Gastrocnemius medialis (tissue), 4 donors: Measurements from ENCODE around the gene LRWD1. TPM values are rescaled to one million over a fixed set of nuclear protein-coding genes. Genes with fewer than 3 reads are reported as not detected.
A peak's percentile ranks its signal among the peaks of the same experiment; 100 is the strongest.
"Not testable (repeated sequence)": the region's sequence is repeated elsewhere in the genome, so short reads cannot be mapped to it uniquely, and the experiment has no call there.

ENCODE experiments used
- ATAC-seq, 2 donors: fragments of 150-250 bp; one replicate each; pipeline ENCODE4 v1.9.1; 2016
- DNase-seq, 2 donors: peaks; one replicate each; pipeline ENCODE4 v3.0.0-alpha.2; 2019
- H3K27ac ChIP-seq, 4 donors: fragments of 200-600 bp; sonication (generic); 1 replicate in 1 of 4; 2 replicates in 3 of 4; pipeline ENCODE4 v1.5.1; 2016 to 2018; ENCODE audit warnings: mild to moderate bottlenecking in 2 of 4, moderate library complexity in 1 of 4
- H3K27me3 ChIP-seq, 3 donors: fragments of 200-600 bp; sonication (generic) in 2 of 3; 1 replicate in 1 of 3; 2 replicates in 2 of 3; pipeline versions ENCODE4 v1.5.1 to v1.6.0; 2016 to 2019; ENCODE audit warnings: mild to moderate bottlenecking in 1 of 3, moderate library complexity in 1 of 3
- H3K36me3 ChIP-seq, 2 donors: fragments of 200-600 bp; sonication (generic) in 1 of 2; one replicate each; pipeline ENCODE4 v1.5.1; 2017 to 2018
- H3K4me1 ChIP-seq, 2 donors: fragments of 200-600 bp; sonication (generic) in 1 of 2; one replicate each; pipeline ENCODE4 v1.5.1; 2016 to 2017; ENCODE audit warnings: mild to moderate bottlenecking in 2 of 2
- H3K4me3 ChIP-seq, 4 donors: fragments of 200-600 bp; sonication (generic) in 3 of 4; 1 replicate in 1 of 4; 2 replicates in 3 of 4; pipeline ENCODE4 v1.5.1; 2016 to 2019; ENCODE audit warnings: mild to moderate bottlenecking in 2 of 4
- H3K9me3 ChIP-seq, 3 donors: fragments of 200-600 bp; sonication (generic) in 2 of 3; 1 replicate in 1 of 3; 2 replicates in 2 of 3; pipeline ENCODE4 v1.5.1; 2016 to 2019
- POLR2A ChIP-seq, 2 donors: fragments of 450-650 bp; IDR thresholded peaks; one replicate each; pipeline ENCODE4 v1.6.1; 2017; ENCODE audit warnings: antibody characterized with exemption in 2 of 2, mild to moderate bottlenecking in 2 of 2, moderate library complexity in 2 of 2
- in situ Hi-C, 4 donors: fragments of 200-750 bp; cut with MboI; loops; one replicate each; pipeline versions ENCODE4 v1.15.0 to v1.8.0; 2017; ENCODE audit warnings: low sequenced_read_pairs in 4 of 4
- intact Hi-C: fragments of 100-400 bp; cut with DNase I; formaldehyde crosslinking; loops from one replicate; pipeline ENCODE4 v1.15.1; 2023; ENCODE audit warnings: low total_unique reads
- total RNA-seq, 4 donors: library from RNA; depleted of rRNA; stranded (reverse); fragments of >200 nt; gene quantifications; one replicate each; pipeline versions ENCODE4 v1.1.0 to v1.2.3, GENCODE V29; 2016
- TF ChIP-seq, protein P1 (sequence below), 5 experiments: fragments of 450-650 bp in 3 of 5; fragments of 200-600 bp in 2 of 5; sonication (generic) in 2 of 5; IDR thresholded peaks in 4 of 5; conservative IDR thresholded peaks in 1 of 5; 1 replicate in 4 of 5; 2 replicates in 1 of 5; pipeline ENCODE4 v1.5.1; 2016 to 2019; ENCODE audit warnings: antibody characterized with exemption in 5 of 5, mild to moderate bottlenecking in 3 of 5, moderate library complexity in 3 of 5

Gene LRWD1
- total RNA-seq, 4 donors from 2014 or later = 7.5 to 24.5 (median 18.0) TPM

DNA sequence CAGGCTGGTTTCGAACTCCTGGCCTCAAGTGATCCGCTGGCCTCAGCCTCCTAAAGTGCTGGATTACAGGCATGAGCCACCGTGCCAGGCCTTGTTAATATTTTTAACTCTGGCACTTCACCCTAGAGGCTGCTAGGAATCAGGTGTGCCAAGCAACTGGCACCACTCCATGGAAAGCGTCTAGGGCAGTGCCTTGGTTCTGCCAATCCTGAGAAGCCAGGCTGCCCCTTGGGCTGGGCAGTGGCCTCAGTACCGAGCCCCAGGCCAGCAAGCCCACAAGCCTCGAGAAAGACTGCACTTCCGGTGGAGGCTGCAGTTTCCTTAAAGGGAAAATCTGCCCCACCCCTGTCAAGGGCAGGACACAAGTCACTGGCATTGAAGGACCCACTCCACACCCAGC, 11.5 kb upstream of the LRWD1 start:
- TF ChIP-seq, protein P1, sequence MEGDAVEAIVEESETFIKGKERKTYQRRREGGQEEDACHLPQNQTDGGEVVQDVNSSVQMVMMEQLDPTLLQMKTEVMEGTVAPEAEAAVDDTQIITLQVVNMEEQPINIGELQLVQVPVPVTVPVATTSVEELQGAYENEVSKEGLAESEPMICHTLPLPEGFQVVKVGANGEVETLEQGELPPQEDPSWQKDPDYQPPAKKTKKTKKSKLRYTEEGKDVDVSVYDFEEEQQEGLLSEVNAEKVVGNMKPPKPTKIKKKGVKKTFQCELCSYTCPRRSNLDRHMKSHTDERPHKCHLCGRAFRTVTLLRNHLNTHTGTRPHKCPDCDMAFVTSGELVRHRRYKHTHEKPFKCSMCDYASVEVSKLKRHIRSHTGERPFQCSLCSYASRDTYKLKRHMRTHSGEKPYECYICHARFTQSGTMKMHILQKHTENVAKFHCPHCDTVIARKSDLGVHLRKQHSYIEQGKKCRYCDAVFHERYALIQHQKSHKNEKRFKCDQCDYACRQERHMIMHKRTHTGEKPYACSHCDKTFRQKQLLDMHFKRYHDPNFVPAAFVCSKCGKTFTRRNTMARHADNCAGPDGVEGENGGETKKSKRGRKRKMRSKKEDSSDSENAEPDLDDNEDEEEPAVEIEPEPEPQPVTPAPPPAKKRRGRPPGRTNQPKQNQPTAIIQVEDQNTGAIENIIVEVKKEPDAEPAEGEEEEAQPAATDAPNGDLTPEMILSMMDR (IDR thresholded peaks at IDR 0.05 in 4 of 5, conservative IDR thresholded peaks at IDR 0.05 in 1 of 5) = no peak
- no peak for TF ChIP-seq POLR2A (IDR thresholded peaks at IDR 0.05)
- in situ Hi-C loops (no loop called here), intact Hi-C loops (no loop called here)
- H3K4me3 ChIP-seq = no peak overlapping the region
- H3K36me3 ChIP-seq = peaks cover 0 to 30% of the 10 kb centered on the region in 2 donors
- ATAC-seq (peak; percentile 47 to 60), DNase-seq (peak in 1 of 2 donors; percentile 52)
- no peaks in the 10 kb centered on the region for H3K9me3 ChIP-seq
- H3K4me1 ChIP-seq = no peaks in the 10 kb centered on the region
- peak overlapping the region in 2 of 4 donors; percentile 34 to 60 for H3K27ac ChIP-seq
- no peaks in the 10 kb centered on the region for H3K27me3 ChIP-seq

DNA sequence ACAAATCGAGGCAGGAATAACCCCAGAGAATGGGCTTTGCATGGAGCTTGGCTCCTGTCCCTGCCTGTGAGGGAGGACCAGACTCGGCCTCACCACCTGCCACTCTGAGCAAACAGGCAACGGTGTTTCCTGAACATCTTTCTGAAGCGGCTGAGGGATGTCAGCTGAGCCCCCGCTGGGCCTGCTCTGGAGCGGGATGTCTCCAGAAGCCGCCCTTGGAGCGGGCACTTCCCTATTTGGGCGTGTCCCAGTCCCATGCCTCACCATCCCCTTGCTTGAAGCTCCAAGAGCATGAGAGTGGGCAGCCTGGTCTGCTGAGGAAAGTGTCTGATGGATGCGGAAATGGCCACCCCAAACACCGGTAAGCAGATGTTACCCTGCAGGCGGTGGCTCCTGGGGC, 10.3 kb upstream of the LRWD1 start:
- ATAC-seq (no peak), DNase-seq (no peak)
- Histone ChIP-seq H3K4me1 (no peaks in the 10 kb centered on the region), H3K4me3 (no peak overlapping the region), H3K27me3 (no peaks in the 10 kb centered on the region), H3K9me3 (no peaks in the 10 kb centered on the region), H3K36me3 (peaks cover 0 to 41% of the 10 kb centered on the region in 2 donors), H3K27ac (no peak overlapping the region)
- intact Hi-C loops (no loop called here), in situ Hi-C loops (no loop called here)
- TF ChIP-seq POLR2A (IDR thresholded peaks at IDR 0.05) = no peak
- TF ChIP-seq, protein P1 (IDR thresholded peaks at IDR 0.05 in 4 of 5, conservative IDR thresholded peaks at IDR 0.05 in 1 of 5) = no peak

DNA sequence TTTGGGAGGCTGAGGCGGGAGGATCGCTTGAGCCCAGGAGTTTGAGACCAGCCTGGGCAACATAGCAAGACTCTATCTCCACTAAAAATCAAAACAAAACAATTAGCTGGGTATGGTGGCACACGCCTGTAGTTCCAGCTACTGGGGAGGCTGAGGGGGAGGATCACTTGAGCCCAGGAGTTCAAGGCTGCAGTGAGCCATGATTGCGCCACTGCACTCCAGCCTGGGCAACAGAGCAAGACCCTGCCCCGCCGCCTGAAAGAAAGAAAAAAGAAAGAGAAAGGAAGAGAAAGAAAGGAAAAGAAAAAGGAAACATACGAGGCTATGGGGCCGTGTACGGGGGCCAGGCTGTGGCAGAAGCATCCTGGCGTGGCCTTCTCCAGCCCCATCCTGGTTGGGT, 9.9 kb upstream of the LRWD1 start:
- intact Hi-C loops = not testable (repeated sequence)

DNA sequence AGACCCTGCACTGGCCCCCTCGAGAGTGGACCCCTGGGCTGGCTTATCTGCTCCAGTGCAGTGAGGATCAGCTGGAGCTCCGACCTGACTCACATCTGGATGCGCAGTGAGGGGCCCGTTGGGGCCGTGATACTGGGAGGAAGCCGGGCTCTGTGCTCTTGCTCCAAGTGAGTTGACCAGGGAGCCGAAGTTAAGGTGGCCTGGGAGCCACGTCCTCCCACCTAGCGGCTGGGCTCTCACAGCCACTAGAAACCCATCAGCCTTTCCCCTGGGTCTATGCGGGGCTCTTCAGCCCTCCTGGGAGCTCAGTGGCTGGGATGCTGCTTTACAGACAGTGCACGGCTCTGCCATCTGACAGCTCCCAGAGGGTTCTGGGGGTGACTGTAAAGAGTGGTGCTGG, 9.2 kb upstream of the LRWD1 start:
- no peak for ATAC-seq
- H3K4me1 ChIP-seq = no peaks in the 10 kb centered on the region
- no peak overlapping the region for H3K4me3 ChIP-seq
- in situ Hi-C loops = no loop called here
- no peak for DNase-seq
- no peak overlapping the region for H3K27ac ChIP-seq
- TF ChIP-seq, protein P1 (IDR thresholded peaks at IDR 0.05 in 4 of 5, conservative IDR thresholded peaks at IDR 0.05 in 1 of 5) = no peak
- TF ChIP-seq POLR2A (IDR thresholded peaks at IDR 0.05) = no peak
- intact Hi-C loops = no loop called here
- no peaks in the 10 kb centered on the region for H3K9me3 ChIP-seq
- no peaks in the 10 kb centered on the region for H3K27me3 ChIP-seq
- peaks cover 0 to 42% of the 10 kb centered on the region in 2 donors for H3K36me3 ChIP-seq

More for the DNA sequence above, 9.9 kb upstream of the LRWD1 start:
- peaks cover 0 to 42% of the 10 kb centered on the region in 2 donors for H3K36me3 ChIP-seq
- H3K4me1 ChIP-seq, ATAC-seq, H3K9me3 ChIP-seq, H3K27ac ChIP-seq, H3K27me3 ChIP-seq, DNase-seq, H3K4me3 ChIP-seq, in situ Hi-C loops: not testable (repeated sequence)

DNA sequence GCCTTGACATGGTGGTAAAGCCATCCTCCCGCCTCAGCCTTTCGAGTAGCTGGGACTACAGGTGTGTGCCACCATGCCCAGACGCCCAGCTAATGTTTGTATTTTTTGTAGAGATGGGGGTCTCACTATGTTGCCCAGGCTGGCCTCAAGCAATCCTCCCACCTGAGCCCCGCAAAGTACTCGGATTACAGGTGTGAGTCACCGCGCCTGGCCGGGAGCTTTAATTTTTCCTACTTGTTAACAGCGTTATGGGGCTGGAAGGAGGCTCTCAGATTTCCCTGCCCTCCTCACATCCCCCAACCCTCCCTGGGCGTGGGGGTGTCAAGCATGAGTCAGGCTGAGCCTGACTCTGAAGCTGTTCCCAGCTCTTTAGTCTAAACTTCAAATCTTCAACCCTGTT, 8.5 kb upstream of the LRWD1 start:
- peaks cover 0 to 42% of the 10 kb centered on the region in 2 donors for H3K36me3 ChIP-seq

More for the DNA sequence above, 8.5 kb upstream of the LRWD1 start:
- no peaks in the 10 kb centered on the region for H3K9me3 ChIP-seq
- H3K27ac ChIP-seq = no peak overlapping the region
- intact Hi-C loops (no loop called here), in situ Hi-C loops (no loop called here)
- no peaks in the 10 kb centered on the region for H3K27me3 ChIP-seq
- no peak for DNase-seq
- no peaks in the 10 kb centered on the region for H3K4me1 ChIP-seq
- no peak for ATAC-seq
- no peak overlapping the region for H3K4me3 ChIP-seq
- no peak for TF ChIP-seq POLR2A (IDR thresholded peaks at IDR 0.05)
- TF ChIP-seq, protein P1 (IDR thresholded peaks at IDR 0.05 in 4 of 5, conservative IDR thresholded peaks at IDR 0.05 in 1 of 5) = no peak
